ENCODE results near the gene BIRC2. TPM values are rescaled to one million over a fixed set of nuclear protein-coding genes. Genes with fewer than 3 reads are reported as not detected.

The BIRC2 gene
- polyA plus RNA-seq, 1 of the 3 experiments (the other 2 are of a cell fraction): 20.1 TPM

DNA sequence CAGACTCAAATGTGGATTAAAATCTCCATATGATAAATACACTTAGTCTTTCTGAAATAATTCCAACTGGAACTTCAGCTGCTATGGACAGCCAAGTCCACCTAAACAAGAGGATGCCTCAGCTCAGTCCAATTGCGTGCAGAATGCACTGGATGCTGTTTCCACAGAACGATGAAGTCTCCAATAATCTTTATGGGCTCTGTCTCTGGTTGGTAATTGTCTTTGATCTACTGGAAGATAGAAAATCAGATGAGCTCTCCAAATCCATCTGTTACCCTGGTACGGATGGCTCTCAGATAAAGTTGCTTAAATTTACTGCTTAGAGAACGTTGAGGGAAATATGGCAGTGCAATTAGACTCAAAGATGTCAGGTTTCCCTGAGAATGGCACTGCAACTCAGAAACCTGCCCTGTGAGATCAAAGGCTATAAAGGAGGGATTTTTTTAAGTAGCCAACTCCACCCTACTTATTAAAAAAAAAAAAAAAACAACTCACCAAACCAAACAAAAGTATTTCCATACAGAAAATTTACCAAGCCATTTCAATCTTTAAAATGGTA is 30.6 kb upstream of the BIRC2 start:
- H3K9me3 ChIP-seq: no peaks in the 10 kb centered on the region
- peaks cover 14% of the 10 kb centered on the region for H3F3A ChIP-seq (replicated peaks; ENCODE audit: insufficient read depth)
- H3K27me3 ChIP-seq (ENCODE audit: insufficient read depth): no peaks in the 10 kb centered on the region
- H3K79me2 ChIP-seq (ENCODE audit: insufficient read depth): no peaks in the 10 kb centered on the region; the same call in 1 of the 2 replicates
- peak overlapping the region; percentile 27; the same call in 1 of the 2 replicates for H2AFZ ChIP-seq (ENCODE audit: low read depth)
- ChIA-PET CTCF (interaction anchor here (0.6 to 1.9 kb wide), 5 partner anchors 9 to 120 kb away, joined by 3 to 13 read pairs (median 4); no protein-coding TSS in a partner anchor), POLR2A (interaction anchor here (0.7 kb wide), 1 partner anchor 172 kb away, joined by 3 read pairs; no protein-coding TSS in a partner anchor)
- peak; percentile 10; the same call in 1 of the 2 replicates for TF ChIP-seq GATA2 (CRISPR knock-in tag; IDR thresholded peaks at IDR 0.05)
- no peak for TF ChIP-seq TEAD4 (IDR thresholded peaks at IDR 0.05; ENCODE audit: borderline replicate concordance, insufficient read depth)
- TF ChIP-seq TAF1 (IDR thresholded peaks at IDR 0.05; ENCODE audit: borderline replicate concordance, low read depth, low read length): no peak
- TF ChIP-seq RAD21 (IDR thresholded peaks at IDR 0.05; ENCODE audit: low read length): no peak
- no peak for TF ChIP-seq POLR2AphosphoS5 (IDR thresholded peaks at IDR 0.05; ENCODE audit: low read depth, low read length)
- peak overlapping the region; percentile 90; the same call in 1 of the 2 replicates for H3K4me2 ChIP-seq
- no peak for DNase-seq
- no peak overlapping the region; the same call in 1 of the 2 replicates for H3K9ac ChIP-seq
- WGBS (ENCODE audit: low lambda C conversion rate): 56% methylated on average over 4 of the region's 4 CpGs
- no peaks in the 10 kb centered on the region for H3K36me3 ChIP-seq (replicated peaks in 1 of 2; ENCODE audit: control insufficient read depth in 1 of 2, insufficient read depth in 2 of 2, low read length in 1 of 2)
- no peak overlapping the region for H3K27ac ChIP-seq (ENCODE audit: low read depth in 2 of 2, low read length in 1 of 2)
- H3K4me3 ChIP-seq (ENCODE audit: low read depth in 2 of 2, low read length in 1 of 2): no peak overlapping the region
- no peaks in the 10 kb centered on the region for H3K9me2 ChIP-seq
- peaks cover 8 to 16% of the 10 kb centered on the region in 2 experiments; a peak in 2 of 4 replicates for H3K4me1 ChIP-seq (ENCODE audit: control insufficient read depth in 1 of 2, insufficient read depth in 2 of 2, low read depth in 1 of 2, low read length in 1 of 2)
- H4K20me1 ChIP-seq (ENCODE audit: insufficient read depth): no peaks in the 10 kb centered on the region

DNA sequence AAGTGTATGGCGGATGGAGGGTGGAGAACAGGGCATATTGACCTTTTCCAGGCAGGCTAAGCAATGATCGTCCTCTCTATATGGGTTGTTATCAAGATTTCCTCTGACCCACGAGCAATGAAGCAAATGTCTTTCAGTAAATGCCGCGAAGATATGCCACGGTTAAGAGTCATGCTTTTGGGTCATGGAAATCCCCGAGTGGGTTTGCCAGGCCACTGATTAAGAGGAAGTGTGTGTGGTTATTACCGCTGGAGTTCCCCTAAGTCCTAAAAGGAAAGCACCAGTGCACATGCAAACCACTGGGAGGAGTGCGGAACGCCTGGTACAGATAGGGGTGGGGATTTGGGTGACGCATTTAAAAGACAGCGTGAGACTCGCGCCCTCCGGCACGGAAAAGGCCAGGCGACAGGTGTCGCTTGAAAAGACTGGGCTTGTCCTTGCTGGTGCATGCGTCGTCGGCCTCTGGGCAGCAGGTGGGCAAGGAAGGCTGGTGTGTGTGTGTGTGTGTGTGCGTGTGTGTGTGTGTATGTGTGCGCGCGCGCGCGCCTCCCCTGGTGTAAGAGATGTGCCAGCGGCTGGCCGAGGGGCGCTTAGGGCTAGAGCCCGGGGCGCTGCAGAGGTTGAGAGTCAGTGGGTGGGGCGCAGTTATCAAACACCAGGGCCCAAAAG is 29.8 kb upstream of the BIRC2 start, which contains the start of gene BIRC3:
BIRC3 (plus strand) TSS at position 386 of the 669 bp plus-strand sequence. CDS start 7,026 bp downstream, outside the sequence.
- H3K9ac ChIP-seq: peak within 1 kb of the TSS; percentile 39

More for the DNA sequence above, 29.8 kb upstream of the BIRC2 start, which contains the start of gene BIRC3:
- Histone ChIP-seq H2AFZ (ENCODE audit: low read depth) (peak within 1 kb of the TSS; percentile 78), H3K4me1 (ENCODE audit: control insufficient read depth in 1 of 2, insufficient read depth in 2 of 2, low read depth in 1 of 2, low read length in 1 of 2) (peaks cover 8 to 16% of the 10 kb centered on the region in 2 experiments; a peak in 2 of 4 replicates), H3K79me2 (ENCODE audit: insufficient read depth) (peaks cover 3% of the 10 kb centered on the region; the same call in 1 of the 2 replicates), H3K36me3 (replicated peaks in 1 of 2; ENCODE audit: control insufficient read depth in 1 of 2, insufficient read depth in 2 of 2, low read length in 1 of 2) (no peaks in the 10 kb centered on the region), H3K27ac (ENCODE audit: low read depth in 2 of 2, low read length in 1 of 2) (peak within 1 kb of the TSS in 1 of 2 experiments; percentile 41; a peak in 1 of 4 replicates), H3K27me3 (ENCODE audit: insufficient read depth) (no peaks in the 10 kb centered on the region), H4K20me1 (ENCODE audit: insufficient read depth) (no peaks in the 10 kb centered on the region), H3K9me2 (no peaks in the 10 kb centered on the region), H3K4me2 (peak within 1 kb of the TSS; percentile 90), H3K9me3 (no peaks in the 10 kb centered on the region), H3K4me3 (ENCODE audit: low read depth in 2 of 2, low read length in 1 of 2) (peak within 1 kb of the TSS; percentile 52 to 66), H3F3A (replicated peaks; ENCODE audit: insufficient read depth) (peaks cover 21% of the 10 kb centered on the region)
- TF ChIP-seq POLR2AphosphoS5 (IDR thresholded peaks at IDR 0.05; ENCODE audit: low read depth, low read length) (no peak; the same call in 1 of the 2 replicates), GATA2 (CRISPR knock-in tag; IDR thresholded peaks at IDR 0.05) (no peak), EP300 (IDR thresholded peaks at IDR 0.05; ENCODE audit: borderline replicate concordance in 1 of 2, low read depth in 1 of 2, low read length in 1 of 2) (peak in 1 of 2 experiments; percentile 27; a peak in 1 of 4 replicates), MXI1 (IDR thresholded peaks at IDR 0.05; ENCODE audit: low read depth, low read length) (peak; percentile 65; the same call in 1 of the 2 replicates), TAF1 (IDR thresholded peaks at IDR 0.05; ENCODE audit: borderline replicate concordance, low read depth, low read length) (no peak), RCOR1 (IDR thresholded peaks at IDR 0.05; ENCODE audit: low read length) (0 out of 2 replicates have a peak, but pooled peaks have one; percentile 5), CHD2 (IDR thresholded peaks at IDR 0.05; ENCODE audit: low read length, partially characterized antibody) (no peak), SIN3A (IDR thresholded peaks at IDR 0.05; ENCODE audit: borderline replicate concordance, low read depth, low read length) (0 out of 2 replicates have a peak, but pooled peaks have one; percentile 45), ELF1 (IDR thresholded peaks at IDR 0.05) (no peak), EZH2phosphoT487 (IDR thresholded peaks at IDR 0.05; ENCODE audit: borderline replicate concordance, low read depth) (no peak), MEF2A (IDR thresholded peaks at IDR 0.05; ENCODE audit: borderline replicate concordance, low read depth) (no peak), NRF1 (IDR thresholded peaks at IDR 0.05; ENCODE audit: low read depth, low read length) (no peak), JUND (IDR thresholded peaks at IDR 0.05) (no peak), TEAD4 (IDR thresholded peaks at IDR 0.05; ENCODE audit: borderline replicate concordance, insufficient read depth) (no peak), TCF12 (IDR thresholded peaks at IDR 0.05) (peak; percentile 40; the same call in 1 of the 2 replicates), NFIC (IDR thresholded peaks at IDR 0.05; ENCODE audit: borderline replicate concordance) (0 out of 2 replicates have a peak, but pooled peaks have one; percentile 18)
- TF ChIP-seq, protein P1, sequence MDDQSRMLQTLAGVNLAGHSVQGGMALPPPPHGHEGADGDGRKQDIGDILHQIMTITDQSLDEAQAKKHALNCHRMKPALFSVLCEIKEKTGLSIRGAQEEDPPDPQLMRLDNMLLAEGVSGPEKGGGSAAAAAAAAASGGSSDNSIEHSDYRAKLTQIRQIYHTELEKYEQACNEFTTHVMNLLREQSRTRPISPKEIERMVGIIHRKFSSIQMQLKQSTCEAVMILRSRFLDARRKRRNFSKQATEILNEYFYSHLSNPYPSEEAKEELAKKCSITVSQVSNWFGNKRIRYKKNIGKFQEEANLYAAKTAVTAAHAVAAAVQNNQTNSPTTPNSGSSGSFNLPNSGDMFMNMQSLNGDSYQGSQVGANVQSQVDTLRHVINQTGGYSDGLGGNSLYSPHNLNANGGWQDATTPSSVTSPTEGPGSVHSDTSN (IDR thresholded peaks at IDR 0.05): peak; percentile 31; the same call in 1 of the 2 replicates
- TF ChIP-seq, protein P2, sequence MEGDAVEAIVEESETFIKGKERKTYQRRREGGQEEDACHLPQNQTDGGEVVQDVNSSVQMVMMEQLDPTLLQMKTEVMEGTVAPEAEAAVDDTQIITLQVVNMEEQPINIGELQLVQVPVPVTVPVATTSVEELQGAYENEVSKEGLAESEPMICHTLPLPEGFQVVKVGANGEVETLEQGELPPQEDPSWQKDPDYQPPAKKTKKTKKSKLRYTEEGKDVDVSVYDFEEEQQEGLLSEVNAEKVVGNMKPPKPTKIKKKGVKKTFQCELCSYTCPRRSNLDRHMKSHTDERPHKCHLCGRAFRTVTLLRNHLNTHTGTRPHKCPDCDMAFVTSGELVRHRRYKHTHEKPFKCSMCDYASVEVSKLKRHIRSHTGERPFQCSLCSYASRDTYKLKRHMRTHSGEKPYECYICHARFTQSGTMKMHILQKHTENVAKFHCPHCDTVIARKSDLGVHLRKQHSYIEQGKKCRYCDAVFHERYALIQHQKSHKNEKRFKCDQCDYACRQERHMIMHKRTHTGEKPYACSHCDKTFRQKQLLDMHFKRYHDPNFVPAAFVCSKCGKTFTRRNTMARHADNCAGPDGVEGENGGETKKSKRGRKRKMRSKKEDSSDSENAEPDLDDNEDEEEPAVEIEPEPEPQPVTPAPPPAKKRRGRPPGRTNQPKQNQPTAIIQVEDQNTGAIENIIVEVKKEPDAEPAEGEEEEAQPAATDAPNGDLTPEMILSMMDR (IDR thresholded peaks at IDR 0.05): peak; percentile 39
- TF ChIP-seq, protein P3, sequence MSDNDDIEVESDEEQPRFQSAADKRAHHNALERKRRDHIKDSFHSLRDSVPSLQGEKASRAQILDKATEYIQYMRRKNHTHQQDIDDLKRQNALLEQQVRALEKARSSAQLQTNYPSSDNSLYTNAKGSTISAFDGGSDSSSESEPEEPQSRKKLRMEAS (IDR thresholded peaks at IDR 0.05; ENCODE audit: low read depth): peak; percentile 80
- ChIA-PET CTCF (interaction anchor here (1.9 kb wide), 2 partner anchors 24 to 25 kb away, joined by 6 to 13 read pairs; no protein-coding TSS in a partner anchor), POLR2A (no interaction called here)
- DNase-seq: peak; percentile 62
- WGBS (ENCODE audit: low lambda C conversion rate): 6% methylated on average over 22 of the region's 34 CpGs
